ENCODE results near the gene BDH2.

- TF ChIP-seq, protein P1, sequence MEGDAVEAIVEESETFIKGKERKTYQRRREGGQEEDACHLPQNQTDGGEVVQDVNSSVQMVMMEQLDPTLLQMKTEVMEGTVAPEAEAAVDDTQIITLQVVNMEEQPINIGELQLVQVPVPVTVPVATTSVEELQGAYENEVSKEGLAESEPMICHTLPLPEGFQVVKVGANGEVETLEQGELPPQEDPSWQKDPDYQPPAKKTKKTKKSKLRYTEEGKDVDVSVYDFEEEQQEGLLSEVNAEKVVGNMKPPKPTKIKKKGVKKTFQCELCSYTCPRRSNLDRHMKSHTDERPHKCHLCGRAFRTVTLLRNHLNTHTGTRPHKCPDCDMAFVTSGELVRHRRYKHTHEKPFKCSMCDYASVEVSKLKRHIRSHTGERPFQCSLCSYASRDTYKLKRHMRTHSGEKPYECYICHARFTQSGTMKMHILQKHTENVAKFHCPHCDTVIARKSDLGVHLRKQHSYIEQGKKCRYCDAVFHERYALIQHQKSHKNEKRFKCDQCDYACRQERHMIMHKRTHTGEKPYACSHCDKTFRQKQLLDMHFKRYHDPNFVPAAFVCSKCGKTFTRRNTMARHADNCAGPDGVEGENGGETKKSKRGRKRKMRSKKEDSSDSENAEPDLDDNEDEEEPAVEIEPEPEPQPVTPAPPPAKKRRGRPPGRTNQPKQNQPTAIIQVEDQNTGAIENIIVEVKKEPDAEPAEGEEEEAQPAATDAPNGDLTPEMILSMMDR (IDR thresholded peaks at IDR 0.05; ENCODE audit: control extremely low read depth in 1 of 3, insufficient read depth in 1 of 3, low read depth in 1 of 3, low read length in 3 of 3): no peak
- TF ChIP-seq RBBP5 (IDR thresholded peaks at IDR 0.05; ENCODE audit: borderline replicate concordance, low read depth, low read length): no peak
- no peak for TF ChIP-seq POLR2AphosphoS5 (IDR thresholded peaks at IDR 0.05; ENCODE audit: low read depth, low read length)
- TF ChIP-seq RAD21 (IDR thresholded peaks at IDR 0.05 in 1 of 2, conservative IDR thresholded peaks at IDR 0.05 in 1 of 2; ENCODE audit: low read depth in 2 of 2, low read length in 2 of 2): no peak
These were observed 24.2 kb downstream of the BDH2 start for GRCh38 chr4:103075435-103075893.
